ENCODE results near the gene DOC2A. TPM values are rescaled to one million over a fixed set of nuclear protein-coding genes. Genes with fewer than 3 reads are reported as not detected.

The DOC2A gene
- total RNA-seq, result 0.26 and 0.31 TPM in 2 replicates

DNA sequence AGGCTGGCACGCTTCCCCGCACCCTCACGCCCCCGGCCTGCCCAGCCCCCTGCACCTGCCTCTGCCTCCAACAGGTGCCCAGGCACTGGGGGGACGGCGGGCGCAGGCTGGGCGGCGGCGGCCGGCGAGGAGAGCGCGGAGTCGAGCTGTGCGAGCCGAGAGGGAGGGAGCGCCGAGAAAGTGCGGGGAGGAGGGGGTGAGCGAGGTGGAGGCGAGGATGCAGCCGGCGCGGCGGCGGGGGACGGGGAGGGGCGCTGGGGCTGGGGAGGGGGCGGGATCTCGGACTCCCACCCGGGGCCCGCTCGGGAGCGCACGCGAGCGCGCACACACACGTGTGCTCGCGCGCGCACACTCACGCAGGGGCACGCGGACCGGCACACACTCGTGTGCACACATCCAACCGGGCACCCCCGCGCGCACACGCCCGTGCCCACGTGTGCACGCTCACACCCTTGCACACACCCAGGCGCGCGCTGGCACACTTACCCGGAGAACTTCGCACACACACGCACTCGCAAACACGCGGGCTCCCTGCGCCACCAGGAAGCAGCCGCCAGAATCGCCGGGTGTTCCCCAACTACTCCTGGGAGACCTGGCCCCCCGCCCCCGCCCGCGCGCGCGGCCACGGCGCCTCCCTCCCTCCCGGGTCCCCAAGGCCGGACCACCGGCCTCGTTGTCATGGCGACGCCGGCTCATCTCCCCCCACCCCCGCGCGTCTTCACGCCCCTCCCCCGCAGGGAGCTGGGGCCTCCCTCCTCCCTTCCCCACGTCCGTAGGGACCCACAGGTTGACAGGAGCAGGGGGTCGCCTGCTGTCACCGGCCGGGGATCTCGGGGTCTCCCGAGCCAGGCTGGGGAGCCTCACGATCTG is at the start of gene DOC2A:
Gene DOC2A, minus strand, starts transcription at position 184 of the 870 bp plus-strand sequence. CDS start 805 bp downstream, outside the sequence.

DNA sequence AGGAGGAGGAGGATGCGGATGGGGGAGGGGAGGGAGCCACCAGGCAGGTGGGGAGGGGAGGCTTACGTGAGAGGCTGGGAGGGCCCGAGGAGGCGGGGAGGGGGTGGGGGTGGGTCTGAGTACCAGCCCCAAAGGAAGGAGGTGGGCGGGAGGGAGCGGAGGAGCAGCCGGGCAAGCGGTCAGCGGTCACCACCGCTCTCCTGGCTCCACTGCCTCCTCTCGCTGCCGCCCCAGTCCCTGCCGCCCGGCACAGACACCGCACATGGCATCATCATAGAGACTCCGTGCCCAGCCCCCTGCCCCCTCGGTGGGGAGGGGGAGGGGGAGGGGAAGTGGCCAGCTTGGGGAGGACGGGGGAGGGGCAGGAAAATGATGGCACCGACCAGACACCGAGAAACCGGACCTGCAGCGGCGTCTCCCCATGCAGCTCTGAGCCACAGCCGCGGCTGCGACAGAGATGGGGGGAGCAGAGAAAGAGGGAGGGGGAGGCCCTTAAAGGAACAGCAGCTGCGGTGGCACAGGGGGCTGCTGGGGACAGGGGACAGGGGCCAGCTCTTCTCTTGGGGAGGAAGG is 20.1 kb upstream of the DOC2A start, which contains the start of gene TLCD3B:
Gene TLCD3B, minus strand, starts transcription at position 431 of the 573 bp plus-strand sequence. CDS start 744 bp downstream, outside the sequence.

DNA sequence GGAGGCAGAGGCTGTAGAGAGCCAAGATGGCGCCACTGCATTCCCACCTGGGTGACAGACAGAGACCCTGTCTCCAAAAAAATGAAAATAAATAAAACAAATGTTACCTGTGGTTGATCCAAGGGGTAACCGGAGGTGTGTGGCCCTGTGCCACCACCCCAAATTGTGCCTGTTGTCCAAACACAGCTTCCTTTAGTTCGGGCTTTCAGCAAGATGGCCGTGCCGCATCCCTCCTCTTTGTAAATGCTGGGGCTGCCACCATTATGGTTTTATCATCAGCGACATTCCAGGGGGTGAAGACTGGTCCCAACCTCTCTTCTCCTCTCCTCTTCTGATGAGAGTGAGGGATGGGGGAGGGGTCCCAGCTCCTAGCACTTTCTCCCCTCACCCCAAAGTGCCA is 12.1 kb upstream of the DOC2A start, which contains the start of gene C16orf92:
Gene C16orf92, plus strand, starts transcription at position 312 of the 400 bp plus-strand sequence. CDS start 143 bp downstream, outside the sequence.

DNA sequence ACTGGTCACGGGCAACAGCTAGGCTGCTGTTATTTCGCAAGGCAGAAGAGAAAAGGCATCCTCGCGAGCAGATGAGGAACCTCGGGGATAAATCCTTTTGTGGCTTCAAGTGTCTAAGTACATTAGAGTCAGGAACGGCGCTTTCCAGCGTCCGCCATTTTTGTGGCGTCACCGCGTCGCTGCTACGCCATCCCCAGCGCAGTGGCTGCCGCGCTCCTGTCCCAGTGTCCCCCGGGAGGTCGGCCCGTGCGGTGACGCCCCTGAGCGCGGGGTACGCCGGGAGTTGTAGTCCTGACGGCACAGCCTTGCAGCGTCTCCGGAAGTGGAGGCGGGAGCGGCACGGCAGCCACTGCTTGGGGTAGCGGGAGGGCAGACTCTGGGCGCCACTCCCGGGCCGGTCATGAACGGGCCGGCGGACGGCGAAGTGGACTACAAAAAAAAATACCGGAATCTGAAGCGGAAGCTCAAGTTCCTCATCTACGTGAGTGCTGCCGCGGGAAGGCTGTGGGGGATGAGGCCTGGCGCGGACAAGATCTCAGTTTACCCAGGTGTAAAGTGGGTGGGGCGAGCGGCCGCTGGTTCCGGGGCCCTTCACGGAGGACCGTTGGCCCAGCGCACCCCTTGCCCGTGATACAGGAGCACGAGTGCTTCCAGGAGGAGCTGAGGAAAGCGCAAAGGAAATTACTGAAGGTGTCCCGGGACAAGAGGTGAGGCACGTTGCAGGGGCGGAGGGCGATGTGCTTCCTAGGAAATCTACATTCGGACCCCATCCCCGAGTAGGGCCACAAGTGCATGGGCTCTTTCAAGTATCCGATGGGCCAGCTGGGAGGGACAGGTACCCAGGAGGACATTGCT is 14.7 kb downstream of the DOC2A start, which contains the start of gene INO80E:
Gene INO80E, plus strand, starts transcription at position 331 of the 855 bp plus-strand sequence. Its CDS starts 70 bp downstream, at position 401.

DNA sequence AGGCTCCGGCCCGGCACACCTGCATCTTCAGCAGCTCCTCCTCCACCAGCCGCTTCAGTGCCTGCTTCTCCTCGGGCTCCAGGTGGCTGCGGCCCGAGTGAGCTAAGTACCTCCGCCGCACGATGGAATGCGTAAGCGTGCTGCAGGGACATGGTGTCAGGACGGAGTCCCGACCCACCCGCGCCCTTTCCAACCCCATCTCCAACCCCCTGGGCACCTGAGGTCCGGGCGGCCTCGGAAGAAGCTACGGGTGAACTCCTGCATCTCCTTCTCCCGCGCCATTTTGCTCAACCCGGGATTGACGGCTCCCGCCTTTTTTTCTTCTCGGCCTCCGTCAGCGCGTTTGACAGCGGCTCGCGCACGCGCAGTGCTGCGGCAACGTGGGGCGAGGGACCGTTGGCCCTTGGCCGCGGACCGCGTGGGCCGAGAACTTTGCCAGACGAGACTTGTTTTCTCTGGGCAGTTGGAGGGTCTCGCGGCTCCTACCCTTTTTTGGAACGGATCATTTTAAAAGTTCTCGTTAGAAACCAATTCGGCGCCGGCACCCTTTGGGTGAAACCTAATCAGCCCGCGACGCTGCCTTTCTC is 15.4 kb downstream of the DOC2A start, which contains the start of gene HIRIP3:
Gene HIRIP3, minus strand, starts transcription at position 294 of the 587 bp plus-strand sequence. Its CDS starts 12 bp downstream, at position 282.

DNA sequence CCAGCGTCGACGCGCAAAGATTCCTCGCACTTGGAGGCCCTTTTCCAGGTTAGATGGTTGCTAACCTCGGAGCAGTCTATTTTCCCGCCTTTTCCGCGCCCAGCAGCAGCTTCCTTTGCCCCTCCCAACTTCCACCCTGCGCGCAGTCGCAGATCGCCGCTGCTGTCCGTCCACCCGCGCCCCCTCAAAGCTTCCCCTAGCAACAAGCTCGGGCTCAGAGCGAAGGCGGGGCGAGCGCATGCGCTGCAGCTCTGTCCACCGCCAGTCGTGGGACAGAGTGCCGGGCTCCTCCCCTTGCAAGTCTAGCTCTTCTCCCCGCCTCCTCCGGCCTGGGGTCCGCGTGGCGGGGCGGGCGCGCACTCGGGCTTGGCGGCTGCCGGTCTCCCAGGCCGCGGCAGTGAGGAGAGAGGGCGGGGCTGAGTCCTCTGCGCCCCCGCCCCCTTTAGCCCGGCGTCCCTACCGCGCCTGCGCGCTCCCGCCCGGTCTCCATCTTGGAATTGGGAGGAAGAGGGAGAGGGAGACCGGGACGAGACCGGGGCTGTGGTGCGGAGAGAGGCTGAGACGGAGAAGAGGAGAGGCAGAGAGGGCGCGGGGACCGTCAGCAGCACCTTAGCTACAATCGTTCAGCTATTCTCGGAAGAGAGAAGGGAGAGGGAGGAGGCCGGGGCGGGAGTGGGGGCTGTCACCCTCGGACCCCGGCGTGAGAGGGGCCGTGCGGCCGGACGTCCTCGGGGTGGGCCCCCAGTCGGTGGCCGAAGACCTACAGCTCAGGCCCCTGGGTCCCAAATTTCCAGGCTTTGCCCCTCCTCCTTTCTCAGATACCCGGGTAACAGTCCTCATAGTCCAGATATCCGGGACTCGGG is 37.2 kb downstream of the DOC2A start, which contains the start of gene TAOK2:
Gene TAOK2, plus strand, starts transcription at position 485 of the 863 bp plus-strand sequence. CDS start 3,905 bp downstream, outside the sequence.

DNA sequence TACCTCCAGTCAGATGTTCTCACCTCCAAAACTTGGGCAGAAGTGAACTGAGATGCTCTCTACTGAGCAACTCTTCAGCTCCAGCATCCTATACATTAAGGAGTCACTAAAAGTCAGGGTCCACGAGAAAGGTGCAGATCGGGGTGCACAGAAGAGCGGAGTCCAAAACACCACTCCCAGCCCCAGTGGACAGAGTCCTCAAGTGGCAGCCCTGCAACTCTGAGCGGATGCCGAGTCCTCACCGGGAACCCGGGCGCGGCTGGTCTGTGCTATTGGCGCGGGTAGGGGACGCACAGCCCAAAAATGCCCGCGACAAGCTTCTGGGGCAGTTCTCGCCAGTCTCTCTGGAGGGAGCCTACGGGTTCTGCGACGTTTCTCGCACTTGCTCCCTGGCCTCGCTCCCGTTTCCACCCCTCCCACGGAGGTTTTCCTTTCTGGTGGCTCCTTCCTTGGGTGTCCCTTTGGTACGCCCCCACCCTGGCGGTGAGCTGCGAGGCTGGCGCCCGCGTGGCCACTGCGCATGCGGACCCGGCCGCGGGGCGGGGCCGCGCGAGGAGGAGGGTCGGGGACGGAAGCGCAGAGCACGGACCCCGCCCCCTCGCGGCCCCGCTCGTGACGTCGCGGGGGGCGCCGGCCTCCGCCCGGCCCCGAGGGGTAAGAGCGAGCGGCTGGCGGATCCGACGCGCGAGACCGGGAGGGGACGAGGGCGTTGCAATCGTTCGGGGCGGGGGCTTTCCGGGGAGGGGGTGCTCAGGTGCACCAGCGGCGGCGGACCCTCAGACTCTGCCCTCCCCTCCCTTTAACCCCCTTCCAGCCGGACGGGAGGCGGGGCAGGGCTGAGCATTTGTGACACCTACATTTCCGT is 49.1 kb downstream of the DOC2A start, which contains the start of gene TMEM219:
Gene TMEM219, plus strand, starts transcription at position 601 of the 865 bp plus-strand sequence. CDS start 1,065 bp downstream, outside the sequence.

Other genes starting within 250 kb of the DOC2A start
- not detected in 2 replicates for gene ZG16, start 232.8 kb downstream of the DOC2A start, total RNA-seq
- gene KIF22, start 220.3 kb downstream of the DOC2A start, total RNA-seq, result 21.1 and 45.7 TPM in 2 replicates
- gene MAZ, start 204.5 kb downstream of the DOC2A start, total RNA-seq, result 141 and 150 TPM in 2 replicates
- gene PRRT2, start 198.8 kb downstream of the DOC2A start, total RNA-seq, result 0.26 and 0.56 TPM in 2 replicates
- gene PAGR1, start 194.9 kb downstream of the DOC2A start, total RNA-seq, result 15.4 and 21.0 TPM in 2 replicates
- gene MVP, start 190.6 kb downstream of the DOC2A start, total RNA-seq, result 440 and 506 TPM in 2 replicates
- gene CDIPT, start 147.8 kb downstream of the DOC2A start, total RNA-seq, result 78.7 and 87.2 TPM in 2 replicates
- 6.3 and 10.3 TPM in 2 replicates for gene SEZ6L2, start 111.5 kb downstream of the DOC2A start, total RNA-seq
- 5.5 and 7.8 TPM in 2 replicates for gene ASPHD1, start 110.5 kb downstream of the DOC2A start, total RNA-seq
- gene KCTD13, start 84.8 kb downstream of the DOC2A start, total RNA-seq, result 4.2 and 4.8 TPM in 2 replicates
- gene TMEM219, start 48.9 kb downstream of the DOC2A start, total RNA-seq, result 80.6 and 84.0 TPM in 2 replicates
- gene TAOK2, start 37.2 kb downstream of the DOC2A start, total RNA-seq, result 49.4 and 60.4 TPM in 2 replicates
- gene HIRIP3, start 15.4 kb downstream of the DOC2A start, total RNA-seq, result 10.3 and 11.8 TPM in 2 replicates
- 16.6 and 20.0 TPM in 2 replicates for gene INO80E, start 14.8 kb downstream of the DOC2A start, total RNA-seq
- not detected in 2 replicates for gene C16orf92, start 12.2 kb upstream of the DOC2A start, total RNA-seq
- gene TLCD3B, start 20.2 kb upstream of the DOC2A start, total RNA-seq, result 0.19 and 0.40 TPM in 2 replicates
- gene ALDOA, start 54.7 kb upstream of the DOC2A start, total RNA-seq, result 439 and 543 TPM in 2 replicates
- 167 and 192 TPM in 2 replicates for gene PPP4C, start 65.0 kb upstream of the DOC2A start, total RNA-seq
- gene TBX6, start 80.9 kb upstream of the DOC2A start, total RNA-seq, result 0.12 and 0.13 TPM in 2 replicates
- gene YPEL3, start 85.2 kb upstream of the DOC2A start, total RNA-seq, result 8.5 and 14.8 TPM in 2 replicates
- 0.92 and 0.99 TPM in 2 replicates for gene GDPD3, start 102.5 kb upstream of the DOC2A start, total RNA-seq
- gene MAPK3, start 112.2 kb upstream of the DOC2A start, total RNA-seq, result 41.0 and 51.9 TPM in 2 replicates
- 0.56 and 0.79 TPM in 2 replicates for gene CORO1A, start 172.6 kb upstream of the DOC2A start, total RNA-seq
- 17.3 and 39.0 TPM in 2 replicates for gene BOLA2B, start 182.6 kb upstream of the DOC2A start, total RNA-seq
- gene SLX1A, start 182.8 kb upstream of the DOC2A start, total RNA-seq, result 10.4 and 14.7 TPM in 2 replicates
- 0.79 and 0.93 TPM in 2 replicates for gene SULT1A3, start 188.2 kb upstream of the DOC2A start, total RNA-seq
- 0.26 and 0.93 TPM in 2 replicates for gene NPIPB13, start 237.5 kb upstream of the DOC2A start, total RNA-seq

Data from aortic smooth muscle cell (primary cell).